OCI-LY1 (cell line): ENCODE data around the gene COL9A1.

Experiments
- EZH2 ChIP-seq: fragments of 200-600 bp; sonication (generic), shearing (Covaris generic); IDR thresholded peaks from 2 replicates; pipeline ENCODE4 v1.8.0; 2017; ENCODE audit warnings: borderline replicate concordance, mixed run types, mild to moderate bottlenecking, antibody characterized with exemption, low read length, moderate library complexity, mixed read lengths
- TF ChIP-seq, protein P1 (sequence below): fragments of 200-600 bp; sonication (generic), shearing (Covaris generic); IDR thresholded peaks from 2 replicates; pipeline ENCODE4 v1.5.1; 2017; ENCODE audit warnings: mild to moderate bottlenecking, antibody characterized with exemption, low read length, moderate library complexity, mixed read lengths

DNA sequence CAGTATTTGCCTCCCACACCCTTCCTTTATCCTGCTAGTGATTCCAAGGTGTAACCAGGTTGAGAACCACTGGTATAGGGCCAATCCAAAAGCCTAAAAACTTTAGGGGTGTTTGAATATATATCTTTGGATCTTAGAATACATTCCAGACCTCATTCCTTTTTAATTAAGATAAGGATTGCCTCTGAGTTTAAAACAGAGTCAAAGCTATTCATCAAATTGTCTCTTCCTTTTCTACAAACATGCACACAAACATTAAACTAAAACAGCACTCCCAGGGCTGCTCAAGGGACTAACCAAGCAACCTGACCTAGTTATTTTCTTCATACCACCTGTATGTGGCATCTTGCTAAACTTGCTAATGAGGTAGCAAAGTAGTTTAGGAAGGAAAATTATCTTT is 22.1 kb upstream of the COL9A1 start:
- TF ChIP-seq, protein P1, sequence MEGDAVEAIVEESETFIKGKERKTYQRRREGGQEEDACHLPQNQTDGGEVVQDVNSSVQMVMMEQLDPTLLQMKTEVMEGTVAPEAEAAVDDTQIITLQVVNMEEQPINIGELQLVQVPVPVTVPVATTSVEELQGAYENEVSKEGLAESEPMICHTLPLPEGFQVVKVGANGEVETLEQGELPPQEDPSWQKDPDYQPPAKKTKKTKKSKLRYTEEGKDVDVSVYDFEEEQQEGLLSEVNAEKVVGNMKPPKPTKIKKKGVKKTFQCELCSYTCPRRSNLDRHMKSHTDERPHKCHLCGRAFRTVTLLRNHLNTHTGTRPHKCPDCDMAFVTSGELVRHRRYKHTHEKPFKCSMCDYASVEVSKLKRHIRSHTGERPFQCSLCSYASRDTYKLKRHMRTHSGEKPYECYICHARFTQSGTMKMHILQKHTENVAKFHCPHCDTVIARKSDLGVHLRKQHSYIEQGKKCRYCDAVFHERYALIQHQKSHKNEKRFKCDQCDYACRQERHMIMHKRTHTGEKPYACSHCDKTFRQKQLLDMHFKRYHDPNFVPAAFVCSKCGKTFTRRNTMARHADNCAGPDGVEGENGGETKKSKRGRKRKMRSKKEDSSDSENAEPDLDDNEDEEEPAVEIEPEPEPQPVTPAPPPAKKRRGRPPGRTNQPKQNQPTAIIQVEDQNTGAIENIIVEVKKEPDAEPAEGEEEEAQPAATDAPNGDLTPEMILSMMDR: no peak
- no peak for TF ChIP-seq EZH2
